Kidney (tissue), 14 donors: Measurements from ENCODE around the gene ERC2. TPM values are rescaled to one million over a fixed set of nuclear protein-coding genes. Genes with fewer than 3 reads are reported as not detected.

Experiments used
- DNase-seq, 5 donors: peaks; one replicate each; pipeline ENCODE4 v3.0.0-alpha.2; 2013 to 2020
- FAIRE-seq: peaks from 2 replicates; lab custom pipeline; 2012; peaks lifted over from hg19 to GRCh38; lab: Jason Lieb, UNC
- H3K27ac ChIP-seq, 2 donors: one replicate each; pipeline ENCODE4 v1.7.0; 2013; ENCODE audit warnings: low read depth in 2 of 2, low read length in 2 of 2, inconsistent platforms in 1 of 2
- H3K27me3 ChIP-seq: one replicate; pipeline ENCODE4 v1.7.1; 2013; ENCODE audit warnings: low read length, inconsistent platforms; ENCODE audit not compliant: control insufficient read depth, insufficient read depth
- H3K36me3 ChIP-seq, 3 donors: one replicate each; pipeline versions ENCODE4 v1.7.0 to v1.7.1; 2013; ENCODE audit warnings: low read length in 3 of 3, control low read depth in 1 of 3, inconsistent platforms in 1 of 3; ENCODE audit not compliant: insufficient read depth in 3 of 3, control insufficient read depth in 2 of 3
- H3K4me1 ChIP-seq, 3 donors: one replicate each; pipeline versions ENCODE4 v1.7.0 to v1.7.1; 2013; ENCODE audit warnings: low read length in 3 of 3, inconsistent platforms in 1 of 3, low read depth in 1 of 3; ENCODE audit not compliant: control insufficient read depth in 2 of 3, insufficient read depth in 2 of 3
- H3K4me3 ChIP-seq, 3 donors: one replicate each; pipeline versions ENCODE4 v1.7.0 to v1.8.1; 2013; ENCODE audit warnings: low read length in 3 of 3, control low read depth in 1 of 3, inconsistent platforms in 1 of 3
- H3K9ac ChIP-seq, 3 donors: one replicate each; pipeline versions ENCODE4 v1.7.0 to v1.7.1; 2013; ENCODE audit warnings: low read length in 3 of 3, control low read depth in 1 of 3, inconsistent platforms in 1 of 3
- H3K9me3 ChIP-seq, 3 donors: one replicate each; pipeline versions ENCODE4 v1.7.0 to v1.7.1; 2013; ENCODE audit warnings: low read length in 3 of 3, control low read depth in 1 of 3, inconsistent platforms in 1 of 3; ENCODE audit not compliant: control insufficient read depth in 2 of 3, insufficient read depth in 1 of 3
- intact Hi-C: fragments of 100-400 bp; cut with DNase I; formaldehyde crosslinking; loops from one replicate; pipeline ENCODE4 v1.11.1; 2022
- polyA plus RNA-seq: library from polyadenylated mRNA; stranded (reverse); fragments of 350-450 nt; fragmentation: Illumina TruSeq; extraction: RNeasy Lipid Tissue Mini Kit (QIAGEN cat#74804); gene quantifications from one replicate; pipeline ENCODE4 v1.2.3, GENCODE V29; 2014; ENCODE audit warnings: low read depth, low replicate concordance; ENCODE audit not compliant: insufficient read depth
- total RNA-seq: library from RNA; stranded (reverse); fragmentation: NEBNext Ultra II Directional; extraction: Animal tissue kit (Norgen Biotek cat#: 25700); gene quantifications from one replicate; pipeline ENCODE4 v1.2.1, GENCODE V29; 2021
- TF ChIP-seq, protein P1 (sequence below): IDR thresholded peaks from 3 replicates; pipeline ENCODE4 v1.5.1; 2012; ENCODE audit warnings: mild to moderate bottlenecking, moderate library complexity, borderline replicate concordance; ENCODE audit not compliant: insufficient read depth; ENCODE audit errors: extremely low read depth
- donor health status: control.
- donor health status: control.
- donor health status: control.
- donor health status: control.
- donor health status: control.
- donor health status: DM: yes; HTN: yes; CAD: no.
- donor health status: Normal renal cell carcinoma (clear cell type).

ERC2 gene
- total and polyA plus RNA-seq, 2 donors from 2014 or later, result 0.92 to 3.8 TPM

DNA sequence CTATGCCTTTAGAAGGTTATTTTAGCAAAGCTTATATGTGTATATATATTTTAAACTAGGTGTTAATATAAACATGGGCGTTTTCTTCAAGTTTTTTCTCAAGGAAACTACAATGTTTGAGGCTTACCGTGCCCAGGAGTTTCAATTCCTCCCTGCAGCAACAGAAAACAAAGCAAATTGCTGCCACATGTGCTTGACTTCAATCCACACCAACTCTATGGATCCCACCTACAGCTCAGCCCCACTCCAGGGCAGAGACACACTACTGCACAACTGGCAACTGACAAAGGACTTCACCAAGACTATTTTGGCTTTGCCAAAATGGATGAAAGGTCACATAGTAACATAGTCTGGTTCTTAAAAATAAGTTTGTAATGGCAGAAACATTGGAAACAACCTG, 346.6 kb downstream of the ERC2 start:
- no peaks in the 10 kb centered on the region for H3K36me3 ChIP-seq
- H3K27me3 ChIP-seq, result no peaks in the 10 kb centered on the region
- H3K9me3 ChIP-seq, result no peaks in the 10 kb centered on the region
- no peaks in the 10 kb centered on the region for H3K4me1 ChIP-seq
- no peak for DNase-seq
- no peak overlapping the region for H3K27ac ChIP-seq
- TF ChIP-seq, protein P1, sequence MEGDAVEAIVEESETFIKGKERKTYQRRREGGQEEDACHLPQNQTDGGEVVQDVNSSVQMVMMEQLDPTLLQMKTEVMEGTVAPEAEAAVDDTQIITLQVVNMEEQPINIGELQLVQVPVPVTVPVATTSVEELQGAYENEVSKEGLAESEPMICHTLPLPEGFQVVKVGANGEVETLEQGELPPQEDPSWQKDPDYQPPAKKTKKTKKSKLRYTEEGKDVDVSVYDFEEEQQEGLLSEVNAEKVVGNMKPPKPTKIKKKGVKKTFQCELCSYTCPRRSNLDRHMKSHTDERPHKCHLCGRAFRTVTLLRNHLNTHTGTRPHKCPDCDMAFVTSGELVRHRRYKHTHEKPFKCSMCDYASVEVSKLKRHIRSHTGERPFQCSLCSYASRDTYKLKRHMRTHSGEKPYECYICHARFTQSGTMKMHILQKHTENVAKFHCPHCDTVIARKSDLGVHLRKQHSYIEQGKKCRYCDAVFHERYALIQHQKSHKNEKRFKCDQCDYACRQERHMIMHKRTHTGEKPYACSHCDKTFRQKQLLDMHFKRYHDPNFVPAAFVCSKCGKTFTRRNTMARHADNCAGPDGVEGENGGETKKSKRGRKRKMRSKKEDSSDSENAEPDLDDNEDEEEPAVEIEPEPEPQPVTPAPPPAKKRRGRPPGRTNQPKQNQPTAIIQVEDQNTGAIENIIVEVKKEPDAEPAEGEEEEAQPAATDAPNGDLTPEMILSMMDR, result no peak
- no peak overlapping the region for H3K4me3 ChIP-seq
- intact Hi-C loops, result no loop called here
- no peak overlapping the region for H3K9ac ChIP-seq
- no peak for FAIRE-seq

DNA sequence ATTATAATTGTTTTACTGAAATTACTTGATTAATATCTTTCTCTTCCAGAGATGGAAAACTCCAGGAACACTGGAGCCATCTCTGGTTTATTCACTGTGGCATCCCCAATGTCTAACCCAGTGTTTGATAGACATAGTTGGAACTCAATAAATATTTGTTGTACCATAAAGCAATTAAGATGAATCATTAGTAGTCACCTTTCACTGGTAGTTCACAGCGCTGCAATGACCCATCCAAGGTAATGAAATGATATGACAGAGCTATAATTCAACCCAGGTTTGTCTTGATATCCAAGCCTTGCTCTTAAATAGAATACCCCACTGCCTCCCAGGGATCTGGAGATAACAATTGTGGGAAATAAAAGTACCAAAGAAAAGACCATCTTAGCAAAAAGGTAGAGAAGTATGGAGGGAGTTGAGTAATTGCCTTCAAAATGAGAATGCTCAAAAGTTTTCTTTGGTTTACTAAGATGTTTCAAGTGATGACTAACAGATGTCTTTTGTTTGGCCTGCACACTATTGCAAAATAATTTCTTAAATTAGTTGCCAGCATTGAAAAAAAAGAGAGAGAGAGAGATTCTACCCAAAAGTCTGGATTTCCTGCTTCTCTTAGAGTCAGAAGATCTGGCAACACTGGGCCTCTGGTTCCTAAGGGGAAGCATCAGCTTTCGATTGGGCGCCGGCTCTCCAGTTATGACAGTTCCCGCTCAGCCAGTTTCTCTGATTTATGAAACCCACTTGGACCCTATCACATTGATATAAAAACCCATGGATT, 348.5 kb downstream of the ERC2 start:
- FAIRE-seq (no peak), DNase-seq (peak in 1 of 5 donors; percentile 51)
- no peak overlapping the region for H3K4me3 ChIP-seq
- intact Hi-C loops, result no loop called here
- no peaks in the 10 kb centered on the region for H3K36me3 ChIP-seq
- TF ChIP-seq, protein P1, result no peak
- H3K27ac ChIP-seq, result no peak overlapping the region
- H3K27me3 ChIP-seq, result no peaks in the 10 kb centered on the region
- H3K4me1 ChIP-seq, result no peaks in the 10 kb centered on the region
- H3K9me3 ChIP-seq, result peaks cover 0 to 5% (median 0%) of the 10 kb centered on the region in 3 donors
- H3K9ac ChIP-seq, result no peak overlapping the region

DNA sequence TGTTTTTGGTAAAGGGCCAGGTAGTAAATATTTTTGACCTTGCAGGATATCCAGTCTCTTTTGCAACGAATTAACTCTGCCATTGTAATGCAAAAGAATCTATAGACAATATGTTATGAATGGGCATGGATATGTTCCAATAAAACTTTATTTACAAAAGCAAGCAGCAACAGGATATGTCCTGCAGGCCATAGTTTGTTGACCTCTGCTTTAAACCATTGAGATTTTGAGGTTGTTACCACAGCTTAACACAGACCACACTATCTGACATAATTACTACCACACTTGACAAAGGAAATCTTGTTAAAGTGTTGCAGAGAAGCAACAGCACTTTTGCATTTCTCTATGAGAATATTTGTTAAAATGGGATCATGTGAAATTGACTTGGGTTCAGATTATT, 349.3 kb downstream of the ERC2 start:
- DNase-seq (no peak), FAIRE-seq (no peak)
- Histone ChIP-seq H3K4me3 (no peak overlapping the region), H3K9ac (no peak overlapping the region), H3K9me3 (peaks cover 0 to 7% (median 0%) of the 10 kb centered on the region in 3 donors), H3K27ac (no peak overlapping the region), H3K27me3 (no peaks in the 10 kb centered on the region), H3K36me3 (no peaks in the 10 kb centered on the region), H3K4me1 (no peaks in the 10 kb centered on the region)
- intact Hi-C loops, result no loop called here
- TF ChIP-seq, protein P1, result no peak
